SK-N-SH (cell line): Measurements from ENCODE around the gene MGLL. TPM values are rescaled to one million over a fixed set of nuclear protein-coding genes. Genes with fewer than 3 reads are reported as not detected.

Experiments used
- CTCF ChIA-PET: fragments of 300-600, 350-600 bp; formaldehyde crosslinking; extraction: SDS; loops from one replicate; lab custom pipeline; 2021; lab: Yijun Ruan, JAX
- POLR2A ChIA-PET: fragments of 350-600 bp; sonication (Branson Sonifier 250); formaldehyde crosslinking; extraction: SDS; loops from one replicate; lab custom pipeline; 2020; ENCODE audit warnings: antibody characterized with exemption, inconsistent platforms; lab: Yijun Ruan, JAX
- DNase-seq: peaks from one replicate; pipeline ENCODE4 v3.0.0; 2012
- H2AFZ ChIP-seq: fragments of 200-600 bp; sonication (generic); 2 replicates; pipeline ENCODE4 v1.8.1; 2016; ENCODE audit warnings: antibody characterized with exemption, mild to moderate bottlenecking, low read depth
- H3F3A ChIP-seq: fragments of 200-600 bp; sonication (generic); replicated peaks from 2 replicates; pipeline ENCODE3; 2016; ENCODE audit warnings: antibody characterized with exemption, mild to moderate bottlenecking; ENCODE audit not compliant: insufficient read depth
- H3K27ac ChIP-seq, 2 experiments: fragments of 200-500 bp in 1 of 2; fragments of 200-600 bp in 1 of 2; sonication (Bioruptor generic) in 1 of 2; sonication (generic), shearing (Covaris generic) in 1 of 2; 2 replicates each; pipeline versions ENCODE4 v1.5.1 to v1.6.1; 2014 to 2016; ENCODE audit warnings: low read depth in 2 of 2, inconsistent platforms in 1 of 2, low read length in 1 of 2, mild to moderate bottlenecking in 1 of 2, mixed read lengths in 1 of 2
- H3K27me3 ChIP-seq: fragments of 200-600 bp; sonication (generic), shearing (Covaris generic); 2 replicates; pipeline ENCODE4 v1.6.1; 2016; ENCODE audit warnings: mixed run types; ENCODE audit not compliant: insufficient read depth
- H3K36me3 ChIP-seq, 2 experiments: fragments of 200-500 bp in 1 of 2; fragments of 200-600 bp in 1 of 2; sonication (Bioruptor generic) in 1 of 2; sonication (generic) in 1 of 2; replicated peaks in 1 of 2; 2 replicates each; pipeline versions ENCODE3 to v1.5.1; 2014 to 2016; ENCODE audit warnings: low read length in 1 of 2, mild to moderate bottlenecking in 1 of 2; ENCODE audit not compliant: insufficient read depth in 2 of 2, control insufficient read depth in 1 of 2
- H3K4me1 ChIP-seq, 2 experiments: fragments of 200-500 bp in 1 of 2; fragments of 200-600 bp in 1 of 2; sonication (Bioruptor generic) in 1 of 2; sonication (generic), shearing (Covaris generic) in 1 of 2; 2 replicates each; pipeline versions ENCODE4 v1.5.1 to v1.6.1; 2014 to 2016; ENCODE audit warnings: low read depth in 1 of 2, low read length in 1 of 2, mixed run types in 1 of 2; ENCODE audit not compliant: insufficient read depth in 2 of 2, control insufficient read depth in 1 of 2
- H3K4me2 ChIP-seq: fragments of 200-600 bp; sonication (generic), shearing (Covaris generic); 2 replicates; pipeline ENCODE4 v1.6.1; 2017; ENCODE audit warnings: mixed run types
- H3K4me3 ChIP-seq, 2 experiments: fragments of 200-500 bp in 1 of 2; fragments of 200-600 bp in 1 of 2; sonication (Bioruptor generic) in 1 of 2; sonication (generic), shearing (Covaris generic) in 1 of 2; 2 replicates each; pipeline versions ENCODE4 v1.5.1 to v1.8.1; 2014 to 2016; ENCODE audit warnings: low read depth in 2 of 2, inconsistent platforms in 1 of 2, low read length in 1 of 2, mild to moderate bottlenecking in 1 of 2, mixed read lengths in 1 of 2, moderate library complexity in 1 of 2
- H3K79me2 ChIP-seq: fragments of 200-600 bp; sonication (generic); 2 replicates; pipeline ENCODE4 v1.8.1; 2017; ENCODE audit warnings: mild to moderate bottlenecking; ENCODE audit not compliant: insufficient read depth
- H3K9ac ChIP-seq: fragments of 200-600 bp; sonication (generic); 2 replicates; pipeline ENCODE4 v1.6.1; 2017; ENCODE audit warnings: mixed run types
- H3K9me2 ChIP-seq: fragments of 200-600 bp; sonication (generic); 2 replicates; pipeline ENCODE4 v1.6.1; 2017; ENCODE audit warnings: mixed run types
- H3K9me3 ChIP-seq: fragments of 200-600 bp; sonication (generic); 2 replicates; pipeline ENCODE4 v1.6.1; 2017; ENCODE audit warnings: mixed run types, mild to moderate bottlenecking, moderate library complexity
- H4K20me1 ChIP-seq: fragments of 200-600 bp; sonication (generic); 2 replicates; pipeline ENCODE4 v1.6.1; 2017; ENCODE audit warnings: mild to moderate bottlenecking, mixed run types; ENCODE audit not compliant: insufficient read depth
- EZH2phosphoT487 ChIP-seq: fragments of 200-600 bp; sonication (generic); IDR thresholded peaks from 2 replicates; pipeline ENCODE4 v1.6.1; 2017; ENCODE audit warnings: low read depth, mixed run types, mild to moderate bottlenecking, antibody characterized with exemption, moderate library complexity, borderline replicate concordance
- FOSL2 ChIP-seq: IDR thresholded peaks from 2 replicates; pipeline ENCODE4 v1.4.0; 2012; ENCODE audit warnings: low read depth, mild to moderate bottlenecking, moderate library complexity, borderline replicate concordance
- MEF2A ChIP-seq: IDR thresholded peaks from 2 replicates; pipeline ENCODE4 v1.4.0; 2012; ENCODE audit warnings: low read depth, borderline replicate concordance
- POLR2AphosphoS5 ChIP-seq: IDR thresholded peaks from 2 replicates; pipeline ENCODE4 v1.6.1; 2012; ENCODE audit warnings: low read depth, low read length
- RAD21 ChIP-seq: IDR thresholded peaks from 2 replicates; pipeline ENCODE4 v1.6.1; 2012; ENCODE audit warnings: mild to moderate bottlenecking, low read length
- RFX5 ChIP-seq: IDR thresholded peaks from 2 replicates; pipeline ENCODE4 v1.6.1; 2012; ENCODE audit warnings: mild to moderate bottlenecking, improper control_type of control experiment, low read length
- TCF12 ChIP-seq: IDR thresholded peaks from 2 replicates; pipeline ENCODE4 v1.4.0; 2012
- WGBS: methylation state at CpG from one replicate; pipeline ENCODE4 v1.1.6; 2017; ENCODE audit warnings: low lambda C conversion rate; 5-methylcytosine and 5-hydroxymethylcytosine counted together
- polyA plus RNA-seq, 3 experiments: library from polyadenylated mRNA; depleted of rRNA; stranded (reverse); fragments of >200 nt; gene quantifications; 2 replicates each; pipeline ENCODE4 v1.2.3, GENCODE V29; 2012
- TF ChIP-seq, protein P1 (sequence below): IDR thresholded peaks from 2 replicates; pipeline ENCODE4; 2012
- TF ChIP-seq, protein P2 (sequence below): fragments of 150-350 bp; IDR thresholded peaks from 2 replicates; pipeline ENCODE4 v1.6.1; 2017; ENCODE audit warnings: antibody characterized with exemption, low read length, low read depth, borderline replicate concordance
- TF ChIP-seq, protein P3 (sequence below): IDR thresholded peaks from 2 replicates; pipeline ENCODE4 v1.4.0; 2012; ENCODE audit warnings: low read depth, borderline replicate concordance
- TF ChIP-seq, protein P4 (sequence below): IDR thresholded peaks from 2 replicates; pipeline ENCODE4 v1.4.0; 2012; ENCODE audit warnings: low read depth

MGLL gene
- polyA plus RNA-seq, 1 of the 3 experiments (the other 2 are of a cell fraction) = 2.2 TPM

DNA sequence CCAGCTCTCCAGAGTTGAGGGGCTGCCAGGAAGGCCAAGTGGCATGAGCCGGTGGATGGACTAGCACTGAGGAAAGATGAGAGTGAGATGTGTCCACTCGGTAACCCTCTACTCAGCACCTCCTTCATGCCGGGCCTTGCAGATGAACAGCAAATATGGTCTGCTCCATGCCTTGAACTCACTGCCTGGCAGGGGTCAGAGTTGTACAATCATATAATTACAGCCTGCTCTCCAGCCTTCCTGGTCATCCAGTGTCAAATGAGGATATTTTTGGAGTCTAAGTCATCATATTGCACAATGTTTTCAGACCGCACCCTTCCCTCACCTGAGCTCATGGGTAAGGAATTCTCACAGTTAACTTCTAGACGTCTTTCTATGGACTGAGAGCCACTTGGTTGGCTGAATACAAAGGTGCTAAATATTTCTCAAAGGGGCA is 4.9 kb downstream of the MGLL start:
- H3K9me2 ChIP-seq = no peaks in the 10 kb centered on the region
- no peaks in the 10 kb centered on the region for H3K36me3 ChIP-seq
- H3K9me3 ChIP-seq = no peaks in the 10 kb centered on the region
- CTCF ChIA-PET = interaction anchor here (1.4 kb wide), 1 partner anchor 14 kb away, joined by 3 read pairs; no protein-coding TSS in a partner anchor
- WGBS = 75% methylated on average over 4 of the region's 5 CpGs
- DNase-seq = no peak
- no peaks in the 10 kb centered on the region for H3K27me3 ChIP-seq
- no peak overlapping the region for H3K4me2 ChIP-seq
- no peaks in the 10 kb centered on the region for H4K20me1 ChIP-seq
- H3K27ac ChIP-seq = no peak overlapping the region; a peak in 1 of 4 replicates
- POLR2A ChIA-PET = no interaction called here
- H3K4me1 ChIP-seq = peaks cover 3 to 16% of the 10 kb centered on the region in 2 experiments; a peak in 2 of 4 replicates
- H3K79me2 ChIP-seq = no peaks in the 10 kb centered on the region
- no peak overlapping the region for H2AFZ ChIP-seq
- H3K9ac ChIP-seq = no peak overlapping the region
- TF ChIP-seq, protein P1, sequence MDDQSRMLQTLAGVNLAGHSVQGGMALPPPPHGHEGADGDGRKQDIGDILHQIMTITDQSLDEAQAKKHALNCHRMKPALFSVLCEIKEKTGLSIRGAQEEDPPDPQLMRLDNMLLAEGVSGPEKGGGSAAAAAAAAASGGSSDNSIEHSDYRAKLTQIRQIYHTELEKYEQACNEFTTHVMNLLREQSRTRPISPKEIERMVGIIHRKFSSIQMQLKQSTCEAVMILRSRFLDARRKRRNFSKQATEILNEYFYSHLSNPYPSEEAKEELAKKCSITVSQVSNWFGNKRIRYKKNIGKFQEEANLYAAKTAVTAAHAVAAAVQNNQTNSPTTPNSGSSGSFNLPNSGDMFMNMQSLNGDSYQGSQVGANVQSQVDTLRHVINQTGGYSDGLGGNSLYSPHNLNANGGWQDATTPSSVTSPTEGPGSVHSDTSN = no peak
- TF ChIP-seq RFX5 (no peak), MEF2A (peak; percentile 55; the same call in 1 of the 2 replicates)
- no peak overlapping the region for H3K4me3 ChIP-seq
- no peaks in the 10 kb centered on the region for H3F3A ChIP-seq

DNA sequence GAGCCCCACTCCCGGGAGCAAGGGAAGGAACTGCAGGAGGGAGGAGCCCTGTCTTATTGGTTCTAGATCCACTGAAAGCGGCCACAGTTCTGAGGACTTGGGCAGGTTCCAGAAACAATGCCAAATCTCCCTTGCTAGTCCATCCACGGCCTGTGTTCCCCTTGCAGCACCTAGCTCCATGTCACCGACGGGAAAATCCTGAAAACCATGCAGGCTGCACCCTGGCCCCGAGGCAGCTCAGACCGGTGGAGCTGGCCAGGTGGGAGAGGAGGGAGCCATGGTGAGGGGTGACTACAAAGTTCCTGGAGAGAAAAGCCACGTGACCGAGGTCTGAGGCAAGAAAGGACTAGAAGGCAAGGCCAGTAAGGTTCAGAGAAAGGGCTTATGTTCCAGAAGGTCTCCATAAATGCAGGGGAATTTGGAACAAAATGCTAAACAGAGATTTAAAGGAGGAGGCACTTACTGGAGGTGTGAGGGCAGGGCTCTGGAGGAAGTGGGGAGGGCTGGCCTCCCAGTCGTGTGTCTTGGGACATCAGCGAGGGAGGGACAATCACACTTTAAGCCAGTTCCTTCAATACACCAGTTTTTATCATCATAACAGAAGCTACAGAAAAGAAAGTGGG is 5.4 kb downstream of the MGLL start:
- Histone ChIP-seq H3K4me3 (no peak overlapping the region), H3F3A (no peaks in the 10 kb centered on the region), H3K36me3 (no peaks in the 10 kb centered on the region), H2AFZ (no peak overlapping the region), H3K9me2 (no peaks in the 10 kb centered on the region), H3K4me2 (no peak overlapping the region), H3K79me2 (no peaks in the 10 kb centered on the region), H3K27me3 (no peaks in the 10 kb centered on the region), H3K9ac (no peak overlapping the region), H3K27ac (no peak overlapping the region), H3K4me1 (peaks cover 3 to 16% of the 10 kb centered on the region in 2 experiments; a peak in 2 of 4 replicates), H3K9me3 (no peaks in the 10 kb centered on the region), H4K20me1 (no peaks in the 10 kb centered on the region)
- DNase-seq = no peak
- whole genome bisulfite sequencing = 91% methylated on average over 8 of the region's 11 CpGs
- ChIA-PET CTCF (interaction anchor here (1.4 kb wide), 1 partner anchor 15 kb away, joined by 3 read pairs; no protein-coding TSS in a partner anchor), POLR2A (no interaction called here)
- TF ChIP-seq POLR2AphosphoS5 (no peak), TCF12 (no peak), EZH2phosphoT487 (no peak), RAD21 (no peak), FOSL2 (no peak), RFX5 (no peak)
- TF ChIP-seq, protein P2, sequence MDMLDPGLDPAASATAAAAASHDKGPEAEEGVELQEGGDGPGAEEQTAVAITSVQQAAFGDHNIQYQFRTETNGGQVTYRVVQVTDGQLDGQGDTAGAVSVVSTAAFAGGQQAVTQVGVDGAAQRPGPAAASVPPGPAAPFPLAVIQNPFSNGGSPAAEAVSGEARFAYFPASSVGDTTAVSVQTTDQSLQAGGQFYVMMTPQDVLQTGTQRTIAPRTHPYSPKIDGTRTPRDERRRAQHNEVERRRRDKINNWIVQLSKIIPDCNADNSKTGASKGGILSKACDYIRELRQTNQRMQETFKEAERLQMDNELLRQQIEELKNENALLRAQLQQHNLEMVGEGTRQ = no peak
- TF ChIP-seq, protein P3, sequence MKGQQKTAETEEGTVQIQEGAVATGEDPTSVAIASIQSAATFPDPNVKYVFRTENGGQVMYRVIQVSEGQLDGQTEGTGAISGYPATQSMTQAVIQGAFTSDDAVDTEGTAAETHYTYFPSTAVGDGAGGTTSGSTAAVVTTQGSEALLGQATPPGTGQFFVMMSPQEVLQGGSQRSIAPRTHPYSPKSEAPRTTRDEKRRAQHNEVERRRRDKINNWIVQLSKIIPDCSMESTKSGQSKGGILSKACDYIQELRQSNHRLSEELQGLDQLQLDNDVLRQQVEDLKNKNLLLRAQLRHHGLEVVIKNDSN = no peak
- TF ChIP-seq, protein P4, sequence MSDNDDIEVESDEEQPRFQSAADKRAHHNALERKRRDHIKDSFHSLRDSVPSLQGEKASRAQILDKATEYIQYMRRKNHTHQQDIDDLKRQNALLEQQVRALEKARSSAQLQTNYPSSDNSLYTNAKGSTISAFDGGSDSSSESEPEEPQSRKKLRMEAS = no peak
